Nephron (organoid): Measurements from ENCODE around the gene CSNK1G3.
"Not testable (repeated sequence)": the region's sequence is repeated elsewhere in the genome, so short reads cannot be mapped to it uniquely, and the experiment has no call there.

Experiments used
- H3K27ac Mint-ChIP-seq, 3 experiments: 2 replicates each; pipeline ENCODE4 v1.8.0; 2020; ENCODE audit warnings: mixed read lengths in 3 of 3, mild to moderate bottlenecking in 2 of 3, moderate library complexity in 1 of 3
- H3K27me3 Mint-ChIP-seq: 2 replicates; pipeline ENCODE4 v1.8.0; 2021; ENCODE audit warnings: low read depth, mild to moderate bottlenecking, moderate library complexity, mixed read lengths
- H3K36me3 Mint-ChIP-seq: 2 replicates; pipeline ENCODE4 v1.8.0; 2020; ENCODE audit warnings: low read depth, mixed read lengths
- H3K4me1 Mint-ChIP-seq: 2 replicates; pipeline ENCODE4 v1.8.0; 2020; ENCODE audit warnings: mixed read lengths
- H3K4me3 Mint-ChIP-seq, 3 experiments: 2 replicates each; pipeline ENCODE4 v1.8.0; 2020; ENCODE audit warnings: mild to moderate bottlenecking in 3 of 3, mixed read lengths in 3 of 3, moderate library complexity in 2 of 3
- H3K9me3 Mint-ChIP-seq: 2 replicates; pipeline ENCODE4 v1.8.0; 2020; ENCODE audit warnings: mixed read lengths
- TF ChIP-seq, protein P1 (sequence below), 3 experiments: fragments of 200-600 bp; sonication (generic); IDR thresholded peaks; one replicate each; pipeline ENCODE4 v1.5.0; 2021; ENCODE audit warnings: antibody characterized with exemption in 3 of 3; ENCODE audit not compliant: unreplicated experiment in 3 of 3

The CSNK1G3 gene

GRCh38 chr5:123490974-123491373, 21.0 kb upstream of the CSNK1G3 start:
- no peaks in the 10 kb centered on the region for H3K27me3 Mint-ChIP-seq

GRCh38 chr5:123495211-123495610, 16.8 kb upstream of the CSNK1G3 start:
- H3K27me3 Mint-ChIP-seq, H3K4me3 Mint-ChIP-seq, H3K9me3 Mint-ChIP-seq, H3K4me1 Mint-ChIP-seq, H3K27ac Mint-ChIP-seq, H3K36me3 Mint-ChIP-seq: not testable (repeated sequence)

More at GRCh38 chr5:123490974-123491373, 21.0 kb upstream of the CSNK1G3 start:
- TF ChIP-seq, protein P1, sequence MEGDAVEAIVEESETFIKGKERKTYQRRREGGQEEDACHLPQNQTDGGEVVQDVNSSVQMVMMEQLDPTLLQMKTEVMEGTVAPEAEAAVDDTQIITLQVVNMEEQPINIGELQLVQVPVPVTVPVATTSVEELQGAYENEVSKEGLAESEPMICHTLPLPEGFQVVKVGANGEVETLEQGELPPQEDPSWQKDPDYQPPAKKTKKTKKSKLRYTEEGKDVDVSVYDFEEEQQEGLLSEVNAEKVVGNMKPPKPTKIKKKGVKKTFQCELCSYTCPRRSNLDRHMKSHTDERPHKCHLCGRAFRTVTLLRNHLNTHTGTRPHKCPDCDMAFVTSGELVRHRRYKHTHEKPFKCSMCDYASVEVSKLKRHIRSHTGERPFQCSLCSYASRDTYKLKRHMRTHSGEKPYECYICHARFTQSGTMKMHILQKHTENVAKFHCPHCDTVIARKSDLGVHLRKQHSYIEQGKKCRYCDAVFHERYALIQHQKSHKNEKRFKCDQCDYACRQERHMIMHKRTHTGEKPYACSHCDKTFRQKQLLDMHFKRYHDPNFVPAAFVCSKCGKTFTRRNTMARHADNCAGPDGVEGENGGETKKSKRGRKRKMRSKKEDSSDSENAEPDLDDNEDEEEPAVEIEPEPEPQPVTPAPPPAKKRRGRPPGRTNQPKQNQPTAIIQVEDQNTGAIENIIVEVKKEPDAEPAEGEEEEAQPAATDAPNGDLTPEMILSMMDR (IDR thresholded peaks at IDR 0.05; ENCODE audit: unreplicated experiment in 3 of 3): no peak
- Mint-ChIP-seq H3K27ac (no peak overlapping the region), H3K36me3 (no peaks in the 10 kb centered on the region), H3K9me3 (no peaks in the 10 kb centered on the region), H3K4me1 (peaks cover 17% of the 10 kb centered on the region), H3K4me3 (no peak overlapping the region)

DNA sequence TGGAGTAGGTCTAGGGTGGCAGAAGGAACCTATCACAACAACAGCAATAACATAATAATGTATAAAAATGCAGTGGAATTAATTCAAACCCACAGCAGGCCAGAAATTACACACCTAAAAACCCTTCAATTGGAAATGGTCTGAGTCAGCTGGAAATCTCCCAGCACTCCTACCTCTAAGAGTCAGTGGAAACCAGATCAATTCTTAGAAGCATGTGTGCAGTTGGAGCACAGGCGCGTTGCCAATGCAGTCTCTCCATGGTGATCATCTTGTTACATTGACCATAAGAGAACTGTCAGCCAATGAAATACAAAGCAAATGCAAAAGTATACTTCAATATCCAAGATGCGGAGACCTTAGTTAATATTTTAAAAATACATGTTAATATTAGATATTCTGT, 15.1 kb upstream of the CSNK1G3 start:
- Mint-ChIP-seq H3K27ac (no peak overlapping the region), H3K4me3 (no peak overlapping the region), H3K27me3 (no peaks in the 10 kb centered on the region), H3K36me3 (no peaks in the 10 kb centered on the region), H3K4me1 (peaks cover 5% of the 10 kb centered on the region), H3K9me3 (no peaks in the 10 kb centered on the region)
- TF ChIP-seq, protein P1 (IDR thresholded peaks at IDR 0.05; ENCODE audit: unreplicated experiment in 3 of 3): no peak

GRCh38 chr5:123500471-123500870, 11.5 kb upstream of the CSNK1G3 start:
- no peak overlapping the region for H3K4me3 Mint-ChIP-seq
- no peaks in the 10 kb centered on the region for H3K27me3 Mint-ChIP-seq
- H3K36me3 Mint-ChIP-seq: no peaks in the 10 kb centered on the region
- H3K27ac Mint-ChIP-seq: no peak overlapping the region
- peaks cover 7% of the 10 kb centered on the region for H3K4me1 Mint-ChIP-seq
- TF ChIP-seq, protein P1 (IDR thresholded peaks at IDR 0.05; ENCODE audit: unreplicated experiment in 3 of 3): no peak
- H3K9me3 Mint-ChIP-seq: no peaks in the 10 kb centered on the region

DNA sequence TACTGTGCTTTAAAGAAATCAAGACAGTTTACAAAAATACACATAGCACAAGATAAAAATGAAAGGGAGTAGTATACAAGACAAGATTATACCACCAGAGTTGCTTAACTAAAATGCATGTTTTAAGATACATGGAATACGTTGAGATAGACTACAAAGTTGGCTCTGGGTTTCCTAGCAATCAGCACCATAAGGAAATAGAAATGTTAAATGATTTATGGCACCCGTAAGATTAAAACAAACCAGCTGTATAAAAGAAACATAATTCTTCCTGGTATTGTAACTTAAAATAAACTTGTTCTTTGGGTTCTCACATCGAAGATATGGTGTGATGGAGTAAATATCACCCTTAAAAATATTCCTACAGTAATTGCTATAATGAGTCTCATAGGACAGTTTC, 9.9 kb upstream of the CSNK1G3 start:
- no peaks in the 10 kb centered on the region for H3K36me3 Mint-ChIP-seq
- no peak overlapping the region for H3K4me3 Mint-ChIP-seq
- TF ChIP-seq, protein P1 (IDR thresholded peaks at IDR 0.05; ENCODE audit: unreplicated experiment in 3 of 3): no peak
- no peaks in the 10 kb centered on the region for H3K9me3 Mint-ChIP-seq
- H3K27me3 Mint-ChIP-seq: no peaks in the 10 kb centered on the region
- H3K4me1 Mint-ChIP-seq: peaks cover 8% of the 10 kb centered on the region
- no peak overlapping the region for H3K27ac Mint-ChIP-seq

- H3K27me3 Mint-ChIP-seq: no peaks in the 10 kb centered on the region
- H3K4me1 Mint-ChIP-seq: peaks cover 8% of the 10 kb centered on the region
- no peak overlapping the region for H3K4me3 Mint-ChIP-seq
- TF ChIP-seq, protein P1 (IDR thresholded peaks at IDR 0.05; ENCODE audit: unreplicated experiment in 3 of 3): no peak
- H3K9me3 Mint-ChIP-seq: no peaks in the 10 kb centered on the region
- no peaks in the 10 kb centered on the region for H3K36me3 Mint-ChIP-seq
- H3K27ac Mint-ChIP-seq: no peak overlapping the region
These were observed 8.7 kb upstream of the CSNK1G3 start for GRCh38 chr5:123503299-123503698.
